IMR-90 (cell line): ENCODE measurements around the gene YES1. TPM values are rescaled to one million over a fixed set of nuclear protein-coding genes. Genes with fewer than 3 reads are reported as not detected.

Experiments used
- ATAC-seq: fragments of 200-7000 bp; cut with Tn5 transposase; 2 replicates; pipeline ENCODE4 v1.9.1; 2020; ENCODE audit warnings: low read depth, mild to moderate bottlenecking, moderate library complexity
- BruUV-seq: library from RNA; stranded (reverse); fragments of 400-500 nt; replicated peaks from 2 replicates; lab custom pipeline; 2021; lab: Mats Ljungman, UMichigan
- CTCF ChIA-PET: fragments of 300-600 bp; formaldehyde crosslinking; extraction: SDS; loops from one replicate; lab custom pipeline; 2021; ENCODE audit warnings: antibody characterized with exemption; lab: Yijun Ruan, JAX
- POLR2A ChIA-PET: fragments of 300-600 bp; sonication (Branson Sonifier 250); formaldehyde crosslinking; loops from one replicate; lab custom pipeline; 2022; ENCODE audit warnings: antibody characterized with exemption; ENCODE audit not compliant: unreplicated experiment; lab: Charles Lee
- DNase-seq: peaks from one replicate; pipeline ENCODE4 v3.0.0; 2013
- H2AFZ ChIP-seq: replicated peaks from 2 replicates; pipeline ENCODE3; 2013; ENCODE audit warnings: low read length, mild to moderate bottlenecking; ENCODE audit not compliant: poor library complexity
- H2AK5ac ChIP-seq: 2 replicates; pipeline ENCODE4 v1.6.1; 2013; ENCODE audit warnings: low read depth, low read length, inconsistent platforms
- H2AK9ac ChIP-seq: replicated peaks from 2 replicates; pipeline ENCODE3; 2013; ENCODE audit warnings: mild to moderate bottlenecking, low read depth, low read length, moderate library complexity; ENCODE audit not compliant: poor library complexity
- H2BK120ac ChIP-seq: 2 replicates; pipeline ENCODE4 v1.6.1; 2013; ENCODE audit warnings: low read depth, low read length, inconsistent platforms
- H2BK15ac ChIP-seq: 3 replicates; pipeline ENCODE4 v1.6.1; 2013; ENCODE audit warnings: low read depth, low read length, inconsistent platforms
- H2BK20ac ChIP-seq: 2 replicates; pipeline ENCODE4 v1.6.1; 2013; ENCODE audit warnings: low read depth, mild to moderate bottlenecking, inconsistent platforms, low read length, moderate library complexity
- H2BK5ac ChIP-seq: 2 replicates; pipeline ENCODE4 v1.6.1; 2013; ENCODE audit warnings: mild to moderate bottlenecking, low read depth, low read length, inconsistent platforms; ENCODE audit not compliant: poor library complexity, severe bottlenecking
- H3K14ac ChIP-seq: replicated peaks from 2 replicates; pipeline ENCODE4 v1.6.1; 2013; ENCODE audit warnings: low read depth, low read length, inconsistent platforms
- H3K18ac ChIP-seq: 2 replicates; pipeline ENCODE4 v1.6.1; 2013; ENCODE audit warnings: low read depth, low read length, control low read depth
- H3K23ac ChIP-seq: 2 replicates; pipeline ENCODE4 v1.6.1; 2013; ENCODE audit warnings: low read depth, low read length, inconsistent platforms
- H3K27ac ChIP-seq: 2 replicates; pipeline ENCODE4 v1.5.1; 2013; ENCODE audit warnings: mild to moderate bottlenecking, control low read depth, low read length; ENCODE audit not compliant: insufficient read depth
- H3K27me3 ChIP-seq: 2 replicates; pipeline ENCODE4 v1.6.1; 2013; ENCODE audit warnings: low read length; ENCODE audit not compliant: control insufficient read depth, insufficient read depth
- H3K36me3 ChIP-seq: 2 replicates; pipeline ENCODE4 v1.6.1; 2013; ENCODE audit warnings: low read length, mixed read lengths; ENCODE audit not compliant: control insufficient read depth, insufficient read depth
- H3K4ac ChIP-seq: 2 replicates; pipeline ENCODE4 v1.6.1; 2013; ENCODE audit warnings: low read depth, low read length, inconsistent platforms
- H3K4me1 ChIP-seq: 2 replicates; pipeline ENCODE4 v1.6.1; 2013; ENCODE audit warnings: low read length, mixed read lengths; ENCODE audit not compliant: control insufficient read depth, insufficient read depth
- H3K4me2 ChIP-seq: 2 replicates; pipeline ENCODE4 v1.6.1; 2013; ENCODE audit warnings: low read depth, mild to moderate bottlenecking, control low read depth, low read length, moderate library complexity
- H3K4me3 ChIP-seq: 2 replicates; pipeline ENCODE4 v1.5.1; 2013; ENCODE audit warnings: low read depth, mild to moderate bottlenecking, control low read depth, low read length, moderate library complexity; ENCODE audit not compliant: insufficient read depth
- H3K56ac ChIP-seq: 2 replicates; pipeline ENCODE4 v1.6.1; 2013; ENCODE audit warnings: low read length, inconsistent platforms; ENCODE audit not compliant: insufficient read depth; ENCODE audit errors: extremely low read depth
- H3K79me1 ChIP-seq, 2 experiments: 2 replicates each; pipeline ENCODE4 v1.6.1; 2013; ENCODE audit warnings: low read length in 2 of 2, inconsistent platforms in 1 of 2, low read depth in 1 of 2
- H3K9ac ChIP-seq: 2 replicates; pipeline ENCODE4 v1.6.1; 2013; ENCODE audit warnings: low read depth, low read length, control low read depth
- H3K9me1 ChIP-seq: 2 replicates; pipeline ENCODE4 v1.6.1; 2013; ENCODE audit warnings: low read length, inconsistent platforms; ENCODE audit not compliant: insufficient read depth
- H3K9me3 ChIP-seq: 2 replicates; pipeline ENCODE4 v1.6.1; 2013; ENCODE audit warnings: low read length; ENCODE audit not compliant: control insufficient read depth, insufficient read depth
- H4K20me1 ChIP-seq: 2 replicates; pipeline ENCODE4 v1.6.1; 2013; ENCODE audit warnings: low read length, inconsistent platforms; ENCODE audit not compliant: insufficient read depth
- H4K5ac ChIP-seq: 2 replicates; pipeline ENCODE4 v1.6.1; 2013; ENCODE audit warnings: mild to moderate bottlenecking, low read depth, low read length, control low read depth
- H4K8ac ChIP-seq, 2 experiments: 2 replicates each; pipeline ENCODE4 v1.6.1; 2013; ENCODE audit warnings: low read depth in 2 of 2, low read length in 2 of 2, control low read depth in 1 of 2, inconsistent platforms in 1 of 2
- H4K91ac ChIP-seq: 2 replicates; pipeline ENCODE4 v1.6.1; 2013; ENCODE audit warnings: low read depth, low read length, inconsistent platforms; ENCODE audit not compliant: insufficient read depth
- FOS ChIP-seq: fragments of 150-350 bp; IDR thresholded peaks from 2 replicates; pipeline ENCODE4 v1.6.1; 2016; ENCODE audit warnings: low read depth, low read length
- NFE2L2 ChIP-seq: fragments of 150-350 bp; IDR thresholded peaks from 2 replicates; pipeline ENCODE4 v1.6.1; 2016; ENCODE audit warnings: low read depth, mild to moderate bottlenecking, low read length
- RFX5 ChIP-seq: IDR thresholded peaks from 2 replicates; pipeline ENCODE4 v1.8.0; 2012; ENCODE audit warnings: low read depth, mild to moderate bottlenecking, low read length, moderate library complexity
- WGBS, 2 experiments: methylation state at CpG; one replicate each; pipeline versions ENCODE4 v1.1.5 to v1.1.7; 2013; ENCODE audit warnings: missing lambda C conversion rate in 2 of 2; ENCODE audit not compliant: insufficient read length in 1 of 2; ENCODE audit errors: extremely low coverage in 2 of 2; 5-methylcytosine and 5-hydroxymethylcytosine counted together
- dilution Hi-C: fragments of 300-500 bp; cut with HindIII; formaldehyde crosslinking; loops from one replicate; pipeline ENCODE4 v1.14.3; 2018; ENCODE audit warnings: low sequenced_read_pairs; ENCODE audit not compliant: unreplicated experiment
- in situ Hi-C: fragments of 300-500 bp; cut with MboI; formaldehyde crosslinking; loops from 3 replicates; pipeline ENCODE4 v1.14.3; 2019; ENCODE audit warnings: low sequenced_read_pairs, inconsistent platforms, mixed read lengths
- intact Hi-C: fragments of 100-400 bp; cut with micrococcal nuclease; formaldehyde crosslinking; loops from 2 replicates; pipeline ENCODE4 v1.10.0; 2022
- polyA plus RNA-seq, 3 experiments: library from polyadenylated mRNA; depleted of rRNA; stranded (reverse); fragments of >200 nt; gene quantifications; 2 replicates each; pipeline ENCODE4 v1.2.3, GENCODE V29; 2012; ENCODE audit warnings: low replicate concordance in 1 of 3
- total RNA-seq: library from RNA; depleted of rRNA; stranded (reverse); fragments of >200 nt; gene quantifications from 2 replicates; pipeline ENCODE4 v1.2.3, GENCODE V29; 2012
- TF ChIP-seq, protein P1 (sequence below): fragments of 150-350 bp; IDR thresholded peaks from 2 replicates; pipeline ENCODE4 v1.6.1; 2017; ENCODE audit warnings: mild to moderate bottlenecking, antibody characterized with exemption, low read length, low read depth

Gene YES1
- total and polyA plus RNA-seq, 2 of the 4 experiments (the other 2 are of a cell fraction) = 16.7 to 62.0 TPM

DNA sequence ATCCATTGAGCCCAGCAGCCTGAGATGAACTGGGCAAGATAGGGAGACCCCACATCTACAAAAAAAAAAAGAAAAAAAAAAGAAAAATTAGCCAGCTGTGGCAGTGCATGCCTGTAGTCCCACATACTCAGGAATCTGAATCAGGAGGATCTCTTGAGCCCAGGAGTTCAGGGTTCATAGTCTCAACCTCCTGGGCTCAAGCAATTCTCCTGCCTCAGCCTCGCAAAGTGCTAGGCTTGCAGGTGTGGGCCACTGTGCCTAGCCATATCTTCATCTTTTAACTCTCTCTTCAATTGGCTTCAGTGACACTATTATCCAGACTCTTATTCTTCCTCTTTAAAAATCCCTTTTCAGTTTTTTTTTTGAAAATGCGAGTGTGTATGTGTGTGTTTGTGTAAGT, 28.5 kb upstream of the YES1 start:
- H3K56ac ChIP-seq = no peak overlapping the region
- H3K14ac ChIP-seq = no peak overlapping the region
- no peak overlapping the region for H3K18ac ChIP-seq
- no peak overlapping the region for H2AFZ ChIP-seq
- BruUV-seq = no TSS peak
- in situ Hi-C loops (no loop called here), dilution Hi-C loops (no loop called here), intact Hi-C loops (no loop called here)
- H3K4me1 ChIP-seq = 0 out of 2 replicates have a peak, but pooled peaks cover 2% of the 10 kb centered on the region
- H2BK120ac ChIP-seq = no peak overlapping the region
- no peak overlapping the region for H4K5ac ChIP-seq
- H2BK20ac ChIP-seq = no peak overlapping the region
- H2BK15ac ChIP-seq = no peak overlapping the region
- no peaks in the 10 kb centered on the region for H3K9me3 ChIP-seq
- H3K23ac ChIP-seq = no peak overlapping the region
- no peak overlapping the region for H3K9ac ChIP-seq
- no CpG with 5 or more reads among the region's 2 CpGs for WGBS, 2 experiments
- ChIA-PET CTCF (interaction anchor here (1.1 kb wide), 1 partner anchor 16 kb away, joined by 3 read pairs; no protein-coding TSS in a partner anchor), POLR2A (no interaction called here)
- H4K91ac ChIP-seq = no peak overlapping the region
- H3K9me1 ChIP-seq = no peaks in the 10 kb centered on the region
- no peak overlapping the region for H3K27ac ChIP-seq
- H3K4me3 ChIP-seq = no peak overlapping the region
- H4K8ac ChIP-seq = no peak overlapping the region
- H2BK5ac ChIP-seq = no peak overlapping the region
- H3K4me2 ChIP-seq = no peak overlapping the region
- DNase-seq (no peak), ATAC-seq (no peak)
- H2AK5ac ChIP-seq = no peak overlapping the region
- H3K79me1 ChIP-seq = no peaks in the 10 kb centered on the region
- TF ChIP-seq RFX5 (no peak), FOS (no peak), NFE2L2 (no peak)
- TF ChIP-seq, protein P1, sequence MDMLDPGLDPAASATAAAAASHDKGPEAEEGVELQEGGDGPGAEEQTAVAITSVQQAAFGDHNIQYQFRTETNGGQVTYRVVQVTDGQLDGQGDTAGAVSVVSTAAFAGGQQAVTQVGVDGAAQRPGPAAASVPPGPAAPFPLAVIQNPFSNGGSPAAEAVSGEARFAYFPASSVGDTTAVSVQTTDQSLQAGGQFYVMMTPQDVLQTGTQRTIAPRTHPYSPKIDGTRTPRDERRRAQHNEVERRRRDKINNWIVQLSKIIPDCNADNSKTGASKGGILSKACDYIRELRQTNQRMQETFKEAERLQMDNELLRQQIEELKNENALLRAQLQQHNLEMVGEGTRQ = no peak
- H4K20me1 ChIP-seq = peaks cover 5% of the 10 kb centered on the region; the same call in 1 of the 2 replicates
- no peaks in the 10 kb centered on the region for H3K36me3 ChIP-seq
- H3K4ac ChIP-seq = no peak overlapping the region
- peaks cover 3% of the 10 kb centered on the region for H3K27me3 ChIP-seq
- no peak overlapping the region for H2AK9ac ChIP-seq
